Measurements from ENCODE around the gene SPOP. TPM values are rescaled to one million over a fixed set of nuclear protein-coding genes. Genes with fewer than 3 reads are reported as not detected.

SPOP gene
- total and polyA plus RNA-seq, 2 experiments from 2014 or later = 13.9 to 18.6 TPM

DNA sequence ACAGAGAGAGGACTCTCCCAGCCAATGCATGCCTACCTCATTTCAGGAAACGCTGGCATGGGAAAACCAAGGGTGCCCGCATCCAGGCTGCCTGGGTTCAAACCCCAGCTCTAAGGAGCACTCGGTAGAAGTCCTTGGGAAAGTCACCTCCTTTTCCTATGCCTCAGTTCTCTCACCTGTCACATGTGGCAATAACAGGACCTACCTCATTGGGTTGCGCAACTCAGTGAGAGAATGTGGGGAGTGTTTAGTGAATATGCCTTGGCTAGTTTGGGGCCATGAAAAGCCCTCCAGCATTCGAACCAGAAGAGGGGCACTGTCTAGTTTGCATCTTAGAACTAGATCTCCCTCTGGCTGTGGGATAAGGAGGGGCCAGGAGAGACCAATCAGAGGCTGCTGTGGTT is 111.2 kb downstream of the SPOP start:
- no peak overlapping the region for H3K27ac Mint-ChIP-seq
- ATAC-seq (no peak), DNase-seq (ENCODE audit: low spot score) (no peak)
- Histone ChIP-seq H4K20me1 (replicated peaks; ENCODE audit: insufficient read depth) (no peaks in the 10 kb centered on the region), H3K36me3 (ENCODE audit: insufficient read depth) (no peaks in the 10 kb centered on the region), H3F3A (replicated peaks; ENCODE audit: low read depth) (peaks cover 6% of the 10 kb centered on the region), H3K4me1 (ENCODE audit: insufficient read depth) (0 out of 2 replicates have a peak, but pooled peaks cover 3% of the 10 kb centered on the region), H3K4me3 (no peak overlapping the region), H3K9me2 (ENCODE audit: insufficient read depth) (no peaks in the 10 kb centered on the region), H2AFZ (no peak overlapping the region), H3K27me3 (ENCODE audit: insufficient read depth) (peaks cover 15% of the 10 kb centered on the region), H3K79me2 (replicated peaks; ENCODE audit: insufficient read depth) (no peaks in the 10 kb centered on the region), H3K4me2 (no peak overlapping the region), H3K27ac (ENCODE audit: low read depth) (no peak overlapping the region)
- peaks cover 25% of the 10 kb centered on the region for H3K27me3 Mint-ChIP-seq (ENCODE audit: insufficient read depth, low read depth, poor library complexity)
- H3K4me3 Mint-ChIP-seq = no peak overlapping the region
- no peak for TF ChIP-seq STAT1 (IDR thresholded peaks at IDR 0.05; ENCODE audit: unreplicated experiment)
- peak in 1 of 2 experiments; percentile 8; a peak in 1 of 4 replicates for TF ChIP-seq CTCF (conservative IDR thresholded peaks at IDR 0.05; ENCODE audit: low read depth in 2 of 2)
- TF ChIP-seq, protein P1, sequence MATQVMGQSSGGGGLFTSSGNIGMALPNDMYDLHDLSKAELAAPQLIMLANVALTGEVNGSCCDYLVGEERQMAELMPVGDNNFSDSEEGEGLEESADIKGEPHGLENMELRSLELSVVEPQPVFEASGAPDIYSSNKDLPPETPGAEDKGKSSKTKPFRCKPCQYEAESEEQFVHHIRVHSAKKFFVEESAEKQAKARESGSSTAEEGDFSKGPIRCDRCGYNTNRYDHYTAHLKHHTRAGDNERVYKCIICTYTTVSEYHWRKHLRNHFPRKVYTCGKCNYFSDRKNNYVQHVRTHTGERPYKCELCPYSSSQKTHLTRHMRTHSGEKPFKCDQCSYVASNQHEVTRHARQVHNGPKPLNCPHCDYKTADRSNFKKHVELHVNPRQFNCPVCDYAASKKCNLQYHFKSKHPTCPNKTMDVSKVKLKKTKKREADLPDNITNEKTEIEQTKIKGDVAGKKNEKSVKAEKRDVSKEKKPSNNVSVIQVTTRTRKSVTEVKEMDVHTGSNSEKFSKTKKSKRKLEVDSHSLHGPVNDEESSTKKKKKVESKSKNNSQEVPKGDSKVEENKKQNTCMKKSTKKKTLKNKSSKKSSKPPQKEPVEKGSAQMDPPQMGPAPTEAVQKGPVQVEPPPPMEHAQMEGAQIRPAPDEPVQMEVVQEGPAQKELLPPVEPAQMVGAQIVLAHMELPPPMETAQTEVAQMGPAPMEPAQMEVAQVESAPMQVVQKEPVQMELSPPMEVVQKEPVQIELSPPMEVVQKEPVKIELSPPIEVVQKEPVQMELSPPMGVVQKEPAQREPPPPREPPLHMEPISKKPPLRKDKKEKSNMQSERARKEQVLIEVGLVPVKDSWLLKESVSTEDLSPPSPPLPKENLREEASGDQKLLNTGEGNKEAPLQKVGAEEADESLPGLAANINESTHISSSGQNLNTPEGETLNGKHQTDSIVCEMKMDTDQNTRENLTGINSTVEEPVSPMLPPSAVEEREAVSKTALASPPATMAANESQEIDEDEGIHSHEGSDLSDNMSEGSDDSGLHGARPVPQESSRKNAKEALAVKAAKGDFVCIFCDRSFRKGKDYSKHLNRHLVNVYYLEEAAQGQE (IDR thresholded peaks at IDR 0.05; ENCODE audit: unreplicated experiment) = no peak
- peaks cover 12% of the 10 kb centered on the region for H3K4me1 Mint-ChIP-seq
- no peaks in the 10 kb centered on the region for H3K36me3 Mint-ChIP-seq (ENCODE audit: low read depth)
- no peaks in the 10 kb centered on the region for H3K9me3 Mint-ChIP-seq

DNA sequence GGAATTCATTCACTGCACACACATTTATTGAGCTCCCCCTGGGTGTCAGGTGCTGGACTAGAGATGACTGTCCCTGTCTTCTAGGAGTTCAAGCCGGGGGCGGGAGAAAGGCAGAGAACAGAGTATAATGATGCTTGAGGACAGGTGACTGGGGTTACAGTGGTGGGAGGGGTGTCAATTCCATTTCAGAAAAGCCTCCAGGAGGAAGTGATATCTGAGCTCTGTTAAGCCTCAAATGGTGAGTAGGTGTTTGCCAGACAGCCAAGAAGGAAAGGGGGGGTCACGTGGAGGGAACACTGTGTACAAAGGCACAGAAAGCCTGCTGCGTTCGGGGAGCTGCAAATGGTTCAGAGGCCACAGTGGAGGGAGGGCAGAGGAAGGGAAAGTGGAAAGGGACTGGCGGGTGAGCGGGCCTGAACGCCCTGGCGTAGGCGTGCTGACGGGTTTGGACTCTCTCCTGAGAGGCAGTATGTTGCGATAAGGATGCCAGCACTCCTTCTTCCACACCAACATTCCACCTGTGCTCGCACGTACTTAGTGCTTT is 111.9 kb downstream of the SPOP start:
- Mint-ChIP-seq H3K4me3 (no peak overlapping the region), H3K27ac (no peak overlapping the region; the same call in 1 of the 2 replicates), H3K36me3 (ENCODE audit: low read depth) (no peaks in the 10 kb centered on the region), H3K27me3 (ENCODE audit: insufficient read depth, low read depth, poor library complexity) (peaks cover 19% of the 10 kb centered on the region), H3K9me3 (no peaks in the 10 kb centered on the region), H3K4me1 (peaks cover 8% of the 10 kb centered on the region)
- no peak overlapping the region for H3K4me2 ChIP-seq
- H3K27me3 ChIP-seq (ENCODE audit: insufficient read depth) = peaks cover 8% of the 10 kb centered on the region; the same call in 1 of the 2 replicates
- H3K9me2 ChIP-seq (ENCODE audit: insufficient read depth) = no peaks in the 10 kb centered on the region
- H3F3A ChIP-seq (replicated peaks; ENCODE audit: low read depth) = peaks cover 6% of the 10 kb centered on the region
- H3K27ac ChIP-seq (ENCODE audit: low read depth) = no peak overlapping the region
- peak overlapping the region; percentile 60; the same call in 1 of the 2 replicates for H2AFZ ChIP-seq
- no peaks in the 10 kb centered on the region for H3K36me3 ChIP-seq (ENCODE audit: insufficient read depth)
- 0 out of 2 replicates have a peak, but pooled peaks cover 3% of the 10 kb centered on the region for H3K4me1 ChIP-seq (ENCODE audit: insufficient read depth)
- no peak for ATAC-seq
- no peak overlapping the region for H3K4me3 ChIP-seq
- H3K79me2 ChIP-seq (replicated peaks; ENCODE audit: insufficient read depth) = no peaks in the 10 kb centered on the region
- DNase-seq (ENCODE audit: low spot score) = no peak
- H4K20me1 ChIP-seq (replicated peaks; ENCODE audit: insufficient read depth) = no peaks in the 10 kb centered on the region
- no peak for TF ChIP-seq EZH2phosphoT487 (IDR thresholded peaks at IDR 0.05; ENCODE audit: unreplicated experiment)
- TF ChIP-seq ZNF462 (CRISPR knock-in tag; IDR thresholded peaks at IDR 0.05) = no peak
- no peak for TF ChIP-seq EZH2 (IDR thresholded peaks at IDR 0.05; ENCODE audit: low read depth, unreplicated experiment)

All from GM23338 (cell line).